Left ventricle myocardium inferior (tissue), 1 donor: Measurements from ENCODE around the gene MTFR1L. TPM values are rescaled to one million over a fixed set of nuclear protein-coding genes. Genes with fewer than 3 reads are reported as not detected.

ENCODE experiments used
- DNase-seq: peaks from one replicate; pipeline ENCODE4 v3.0.0-alpha.2; 2020
- H3K27ac ChIP-seq: fragments of 200-600 bp; replicated peaks from 2 replicates; pipeline ENCODE4 v1.8.0; 2021
- H3K27me3 ChIP-seq: fragments of 200-600 bp; 2 replicates; pipeline ENCODE4 v1.8.0; 2021; ENCODE audit warnings: low read depth
- H3K36me3 ChIP-seq: fragments of 200-600 bp; 2 replicates; pipeline ENCODE4 v1.8.0; 2021
- H3K4me1 ChIP-seq: fragments of 200-600 bp; 2 replicates; pipeline ENCODE4 v1.8.0; 2021
- H3K4me3 ChIP-seq: fragments of 200-600 bp; 2 replicates; pipeline ENCODE4 v1.8.0; 2021; ENCODE audit warnings: mild to moderate bottlenecking, moderate library complexity
- H3K9me3 ChIP-seq: fragments of 200-600 bp; replicated peaks from 2 replicates; pipeline ENCODE4 v1.8.0; 2021
- intact Hi-C: fragments of 100-400 bp; cut with micrococcal nuclease; formaldehyde crosslinking; loops from one replicate; pipeline ENCODE4 v1.11.0; 2022
- total RNA-seq: library from RNA; stranded (reverse); fragmentation: NEBNext Ultra II Directional; extraction: Animal tissue kit (Norgen Biotek cat#: 25700); gene quantifications from one replicate; pipeline ENCODE4 v1.2.1, GENCODE V29; 2021
- TF ChIP-seq, protein P1 (sequence below): fragments of 200-600 bp; IDR thresholded peaks from 2 replicates; pipeline ENCODE4 v1.8.0; 2021; ENCODE audit warnings: antibody characterized with exemption, mild to moderate bottlenecking, borderline replicate concordance
- donor health status: DM: no; HTN: yes; CAD: no; lungs with severe emphysema.

The MTFR1L gene
- total RNA-seq, 1 donor from 2014 or later, result 252 TPM

DNA sequence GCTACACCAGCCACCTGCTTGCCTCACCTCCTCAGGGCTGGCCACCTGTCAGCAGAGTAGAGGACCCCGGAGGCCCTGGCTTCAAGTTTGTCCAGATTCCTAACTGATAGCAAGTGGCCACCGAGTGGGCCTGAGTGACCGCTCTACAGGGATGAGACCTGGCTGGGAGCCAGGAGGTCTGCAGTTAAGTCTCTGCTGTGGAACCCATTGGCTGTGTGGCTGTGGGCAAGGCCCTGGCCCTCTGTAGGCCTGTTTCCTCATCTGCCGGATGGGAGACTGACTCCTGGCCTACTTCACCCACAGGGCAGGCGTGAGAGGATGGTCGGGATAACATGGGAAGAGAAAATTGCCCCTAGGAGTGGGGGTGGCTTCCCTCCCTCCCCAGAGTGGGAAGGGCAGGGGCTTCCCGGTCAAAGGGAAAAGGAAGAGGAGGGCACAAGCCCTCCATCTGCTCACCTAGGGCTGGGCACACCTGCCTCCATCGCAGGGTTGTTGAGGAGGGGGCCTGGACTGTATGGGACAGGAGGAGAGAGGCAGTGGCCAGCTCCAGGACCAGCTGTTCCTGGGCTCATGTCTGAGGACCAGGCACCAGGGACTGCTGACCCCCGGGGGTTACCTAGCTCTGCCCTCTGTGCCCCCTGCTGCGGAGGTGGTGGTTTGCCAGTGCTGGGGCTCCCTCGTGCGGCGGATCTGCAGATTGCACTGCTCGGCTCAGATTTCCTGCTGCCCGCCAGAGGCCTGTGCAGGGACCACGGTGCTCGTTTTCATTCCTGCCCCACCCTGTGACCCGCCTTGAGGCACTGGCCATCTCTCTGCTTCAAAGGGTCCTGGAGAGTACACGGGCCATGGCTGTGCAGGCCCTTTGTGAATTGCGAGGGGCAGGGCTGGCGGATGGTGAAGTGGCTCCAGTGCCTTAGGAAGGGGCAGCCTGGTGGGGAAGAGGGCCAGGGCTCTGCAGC is 9.1 kb upstream of the MTFR1L start:
- no peaks in the 10 kb centered on the region for H3K27me3 ChIP-seq
- peak overlapping the region; percentile 17 for H3K27ac ChIP-seq
- H3K9me3 ChIP-seq, result no peaks in the 10 kb centered on the region
- peaks cover 55% of the 10 kb centered on the region for H3K4me1 ChIP-seq
- peak; percentile 73 for DNase-seq
- TF ChIP-seq, protein P1, sequence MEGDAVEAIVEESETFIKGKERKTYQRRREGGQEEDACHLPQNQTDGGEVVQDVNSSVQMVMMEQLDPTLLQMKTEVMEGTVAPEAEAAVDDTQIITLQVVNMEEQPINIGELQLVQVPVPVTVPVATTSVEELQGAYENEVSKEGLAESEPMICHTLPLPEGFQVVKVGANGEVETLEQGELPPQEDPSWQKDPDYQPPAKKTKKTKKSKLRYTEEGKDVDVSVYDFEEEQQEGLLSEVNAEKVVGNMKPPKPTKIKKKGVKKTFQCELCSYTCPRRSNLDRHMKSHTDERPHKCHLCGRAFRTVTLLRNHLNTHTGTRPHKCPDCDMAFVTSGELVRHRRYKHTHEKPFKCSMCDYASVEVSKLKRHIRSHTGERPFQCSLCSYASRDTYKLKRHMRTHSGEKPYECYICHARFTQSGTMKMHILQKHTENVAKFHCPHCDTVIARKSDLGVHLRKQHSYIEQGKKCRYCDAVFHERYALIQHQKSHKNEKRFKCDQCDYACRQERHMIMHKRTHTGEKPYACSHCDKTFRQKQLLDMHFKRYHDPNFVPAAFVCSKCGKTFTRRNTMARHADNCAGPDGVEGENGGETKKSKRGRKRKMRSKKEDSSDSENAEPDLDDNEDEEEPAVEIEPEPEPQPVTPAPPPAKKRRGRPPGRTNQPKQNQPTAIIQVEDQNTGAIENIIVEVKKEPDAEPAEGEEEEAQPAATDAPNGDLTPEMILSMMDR, result peak; percentile 95
- intact Hi-C loops, result no loop called here
- no peak overlapping the region for H3K4me3 ChIP-seq
- peaks cover 71% of the 10 kb centered on the region for H3K36me3 ChIP-seq

DNA sequence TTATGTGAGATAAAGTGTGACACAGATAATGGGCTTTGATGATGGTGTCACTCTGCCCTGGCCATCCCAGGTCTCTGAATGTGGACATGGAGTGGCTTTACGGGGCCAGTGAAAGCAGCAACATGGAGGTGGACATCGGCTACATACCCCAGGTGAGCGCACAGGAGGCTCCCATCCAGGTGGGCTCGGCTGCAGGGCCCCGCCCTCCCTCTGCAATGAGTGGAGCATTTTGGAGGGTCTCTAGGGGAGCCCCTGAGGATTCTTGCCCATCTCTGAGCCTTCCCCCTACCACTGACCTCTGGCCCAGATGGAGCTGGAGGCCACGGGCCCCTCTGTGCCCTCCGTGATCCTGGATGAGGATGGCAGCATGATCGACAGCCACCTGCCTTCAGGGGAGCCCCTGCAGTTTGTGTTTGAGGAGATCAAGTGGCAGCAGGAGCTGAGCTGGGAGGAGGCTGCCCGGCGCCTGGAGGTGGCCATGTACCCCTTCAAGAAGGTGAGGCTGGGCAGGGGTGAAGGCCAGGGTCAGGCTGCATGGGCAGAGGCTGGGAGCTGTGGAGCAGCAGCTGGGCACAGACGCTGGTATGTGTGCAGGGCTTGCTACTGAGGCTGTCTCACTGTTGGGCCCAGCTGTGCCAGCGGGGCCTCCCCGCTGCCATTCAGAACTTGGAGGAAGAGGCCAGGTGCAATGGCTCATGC is 8.2 kb upstream of the MTFR1L start:
- H3K36me3 ChIP-seq, result peaks cover 80% of the 10 kb centered on the region
- no peak overlapping the region for H3K4me3 ChIP-seq
- no peak for DNase-seq
- peaks cover 45% of the 10 kb centered on the region for H3K4me1 ChIP-seq
- no peaks in the 10 kb centered on the region for H3K9me3 ChIP-seq
- TF ChIP-seq, protein P1, result no peak
- H3K27ac ChIP-seq, result no peak overlapping the region
- intact Hi-C loops, result no loop called here
- H3K27me3 ChIP-seq, result no peaks in the 10 kb centered on the region

DNA sequence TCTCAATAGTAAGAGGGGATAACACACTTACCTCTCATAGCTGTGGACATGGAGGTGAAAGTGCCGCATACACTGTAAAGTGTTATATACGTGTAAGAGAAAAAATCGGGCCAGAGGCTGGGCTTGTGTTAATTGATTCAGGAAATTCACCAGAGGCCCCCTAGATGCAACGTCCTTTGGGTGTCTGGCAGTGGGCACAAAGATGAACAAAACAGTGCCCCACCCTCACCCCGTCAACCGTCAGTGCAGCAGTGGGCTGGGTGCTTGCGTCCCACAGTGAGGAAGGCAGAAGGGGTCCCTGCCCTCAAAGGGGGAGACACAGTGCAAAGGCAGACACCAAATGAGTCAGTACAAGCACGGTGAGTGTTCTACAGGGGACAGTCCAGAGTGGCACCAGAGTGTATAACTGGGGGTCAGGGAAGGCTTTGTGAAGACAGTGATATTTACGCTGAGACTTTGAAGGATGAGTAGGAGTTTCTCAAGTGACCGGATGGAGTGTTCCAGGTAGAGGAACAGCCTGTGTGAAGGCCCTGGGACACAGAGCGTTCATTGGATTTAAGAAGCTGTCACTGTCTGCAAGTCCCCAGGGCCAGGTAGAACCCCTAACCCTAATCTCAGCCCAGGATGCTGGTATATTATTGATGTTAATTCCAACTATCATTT is 6.6 kb upstream of the MTFR1L start:
- Histone ChIP-seq H3K27ac (no peak overlapping the region), H3K9me3 (no peaks in the 10 kb centered on the region), H3K4me3 (no peak overlapping the region), H3K4me1 (peaks cover 36% of the 10 kb centered on the region), H3K27me3 (no peaks in the 10 kb centered on the region), H3K36me3 (peaks cover 73% of the 10 kb centered on the region)
- no peak for DNase-seq
- TF ChIP-seq, protein P1, result no peak
- intact Hi-C loops, result no loop called here

DNA sequence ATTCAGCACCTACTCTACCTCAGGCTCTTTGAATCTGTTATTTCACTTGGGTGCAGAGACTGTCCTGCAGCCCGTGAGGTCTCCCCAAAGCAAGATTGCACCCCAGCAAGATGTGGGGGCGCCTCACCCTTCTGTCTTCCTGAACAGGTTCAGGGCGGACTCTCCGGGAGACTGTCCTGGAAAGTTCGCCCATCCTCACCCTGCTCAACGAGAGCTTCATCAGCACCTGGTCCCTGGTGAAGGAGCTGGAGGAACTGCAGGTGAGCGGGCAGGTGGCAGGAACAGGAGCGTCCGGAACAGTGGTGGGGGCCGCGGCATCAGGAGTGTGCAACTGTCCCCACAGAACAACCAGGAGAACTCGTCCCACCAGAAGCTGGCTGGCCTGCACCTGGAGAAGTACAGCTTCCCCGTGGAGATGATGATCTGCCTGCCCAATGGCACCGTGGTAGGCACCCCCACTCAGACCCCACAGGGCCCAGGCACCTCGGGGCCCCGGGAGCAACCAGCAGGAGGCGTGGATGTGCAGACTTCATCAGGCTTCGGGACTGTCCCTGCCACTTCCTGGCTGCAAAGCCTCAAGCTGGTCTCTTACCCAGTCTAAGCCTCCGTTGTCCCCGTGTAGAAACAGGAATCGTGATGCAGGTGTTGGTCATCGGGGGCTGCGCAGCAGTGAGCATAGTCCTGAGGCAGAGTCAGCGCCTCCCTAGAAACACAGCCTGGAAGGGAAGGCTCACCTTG is 5.9 kb upstream of the MTFR1L start:
- Histone ChIP-seq H3K36me3 (peaks cover 67% of the 10 kb centered on the region), H3K4me1 (peaks cover 36% of the 10 kb centered on the region), H3K4me3 (no peak overlapping the region), H3K27ac (no peak overlapping the region), H3K27me3 (no peaks in the 10 kb centered on the region), H3K9me3 (no peaks in the 10 kb centered on the region)
- DNase-seq, result no peak
- intact Hi-C loops, result no loop called here
- TF ChIP-seq, protein P1, result no peak
